ENCODE measurements around the gene TSPAN9. TPM values are rescaled to one million over a fixed set of nuclear protein-coding genes. Genes with fewer than 3 reads are reported as not detected.

Gene TSPAN9
- total RNA-seq, 1 donor from 2014 or later, result 109 TPM

- intact Hi-C loops (cut with DNase I), result no loop called here
Measured at GRCh38 chr12:3165078-3165980, 88.2 kb downstream of the TSPAN9 start.

DNA sequence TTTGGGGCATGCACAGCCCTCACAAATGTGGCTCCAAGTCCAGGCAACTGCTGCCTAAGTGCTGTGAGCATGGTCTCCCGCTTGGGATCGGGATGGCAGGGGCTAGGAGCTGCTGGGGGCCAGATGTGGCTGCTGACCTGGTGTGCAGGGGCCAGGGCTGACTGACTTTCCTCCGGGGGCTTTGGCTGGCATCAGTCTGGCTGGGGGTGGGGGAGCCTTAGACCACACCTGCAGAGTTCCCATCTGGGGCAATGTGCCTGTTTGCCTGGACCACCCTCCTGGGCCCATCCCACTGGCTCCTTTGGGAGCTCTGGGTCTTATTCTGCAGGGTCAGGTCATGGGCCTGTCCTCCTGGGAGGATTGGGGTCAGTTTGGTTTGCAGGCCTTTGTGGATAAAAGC, 90.5 kb downstream of the TSPAN9 start:
- TF ChIP-seq, protein P1, sequence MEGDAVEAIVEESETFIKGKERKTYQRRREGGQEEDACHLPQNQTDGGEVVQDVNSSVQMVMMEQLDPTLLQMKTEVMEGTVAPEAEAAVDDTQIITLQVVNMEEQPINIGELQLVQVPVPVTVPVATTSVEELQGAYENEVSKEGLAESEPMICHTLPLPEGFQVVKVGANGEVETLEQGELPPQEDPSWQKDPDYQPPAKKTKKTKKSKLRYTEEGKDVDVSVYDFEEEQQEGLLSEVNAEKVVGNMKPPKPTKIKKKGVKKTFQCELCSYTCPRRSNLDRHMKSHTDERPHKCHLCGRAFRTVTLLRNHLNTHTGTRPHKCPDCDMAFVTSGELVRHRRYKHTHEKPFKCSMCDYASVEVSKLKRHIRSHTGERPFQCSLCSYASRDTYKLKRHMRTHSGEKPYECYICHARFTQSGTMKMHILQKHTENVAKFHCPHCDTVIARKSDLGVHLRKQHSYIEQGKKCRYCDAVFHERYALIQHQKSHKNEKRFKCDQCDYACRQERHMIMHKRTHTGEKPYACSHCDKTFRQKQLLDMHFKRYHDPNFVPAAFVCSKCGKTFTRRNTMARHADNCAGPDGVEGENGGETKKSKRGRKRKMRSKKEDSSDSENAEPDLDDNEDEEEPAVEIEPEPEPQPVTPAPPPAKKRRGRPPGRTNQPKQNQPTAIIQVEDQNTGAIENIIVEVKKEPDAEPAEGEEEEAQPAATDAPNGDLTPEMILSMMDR (IDR thresholded peaks at IDR 0.05), result no peak
- Histone ChIP-seq H3K4me1 (no peaks in the 10 kb centered on the region), H3K27me3 (no peaks in the 10 kb centered on the region), H3K36me3 (no peaks in the 10 kb centered on the region), H3K4me3 (no peak overlapping the region), H3K27ac (no peak overlapping the region), H3K9me3 (no peaks in the 10 kb centered on the region)
- no peak for DNase-seq (ENCODE audit: low spot score in 2 of 2)
- intact Hi-C loops (cut with DNase I), result no loop called here

More at GRCh38 chr12:3165078-3165980, 88.2 kb downstream of the TSPAN9 start:
- Histone ChIP-seq H3K4me1 (no peaks in the 10 kb centered on the region), H3K36me3 (no peaks in the 10 kb centered on the region), H3K27me3 (no peaks in the 10 kb centered on the region), H3K27ac (no peak overlapping the region), H3K9me3 (no peaks in the 10 kb centered on the region), H3K4me3 (no peak overlapping the region)
- TF ChIP-seq, protein P1 (IDR thresholded peaks at IDR 0.05), result no peak
- DNase-seq (ENCODE audit: low spot score in 2 of 2), result no peak

- no peak overlapping the region for H3K4me3 ChIP-seq
- no peak for DNase-seq (ENCODE audit: low spot score in 2 of 2)
- no peaks in the 10 kb centered on the region for H3K27me3 ChIP-seq
- H3K4me1 ChIP-seq, result no peaks in the 10 kb centered on the region
- intact Hi-C loops (cut with DNase I), result no loop called here
- TF ChIP-seq, protein P1 (IDR thresholded peaks at IDR 0.05), result no peak
- no peak overlapping the region for H3K27ac ChIP-seq
- H3K9me3 ChIP-seq, result no peaks in the 10 kb centered on the region
- H3K36me3 ChIP-seq, result no peaks in the 10 kb centered on the region
Measured at GRCh38 chr12:3168223-3169221, 91.3 kb downstream of the TSPAN9 start.

DNA sequence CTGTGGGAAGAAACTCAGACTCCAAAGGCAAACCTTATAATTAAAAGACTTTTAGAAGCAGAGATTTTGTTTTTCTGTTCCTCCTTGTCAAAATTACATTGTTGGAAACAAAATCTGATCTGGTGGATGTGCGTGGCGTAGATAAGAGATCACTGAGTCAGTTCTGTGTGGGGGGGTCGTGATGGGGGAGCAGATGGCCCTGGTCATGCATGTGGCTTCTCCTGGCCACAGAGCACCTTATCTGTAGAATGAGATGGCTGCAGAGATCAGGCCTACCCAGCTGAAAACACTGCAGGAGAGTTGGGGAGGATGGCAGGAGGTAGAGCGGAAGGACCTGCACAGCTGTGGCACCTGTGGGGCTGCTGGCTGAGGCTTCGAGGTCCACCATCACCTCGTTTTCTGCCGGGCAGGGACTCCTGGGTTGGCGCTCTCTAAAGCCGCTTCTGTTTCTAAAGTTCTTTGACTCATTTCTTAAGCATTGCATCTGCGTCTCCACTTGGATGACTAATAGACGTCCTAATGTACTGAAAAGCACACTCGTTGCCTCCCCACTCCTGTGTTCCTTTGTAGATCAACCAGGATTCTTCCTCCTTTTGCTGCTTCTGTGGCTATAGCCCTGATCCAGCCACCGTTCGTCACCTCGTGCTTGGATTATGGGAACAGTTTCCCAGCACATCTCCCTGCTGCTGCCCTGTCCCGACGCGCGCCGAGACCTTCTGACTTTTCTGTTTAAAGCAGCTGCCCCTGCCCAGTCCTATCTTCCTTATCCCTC, 93.4 kb downstream of the TSPAN9 start:
- intact Hi-C loops (cut with DNase I), result no loop called here
- H3K27ac ChIP-seq, result no peak overlapping the region

More for the DNA sequence above, 93.4 kb downstream of the TSPAN9 start:
- Histone ChIP-seq H3K36me3 (no peaks in the 10 kb centered on the region), H3K9me3 (no peaks in the 10 kb centered on the region), H3K4me1 (no peaks in the 10 kb centered on the region), H3K27me3 (no peaks in the 10 kb centered on the region), H3K4me3 (no peak overlapping the region)
- TF ChIP-seq, protein P1 (IDR thresholded peaks at IDR 0.05), result no peak
- no peak for DNase-seq (ENCODE audit: low spot score in 2 of 2)

All from ascending aorta (tissue), 2 donors.